ENCODE data around the gene DEPDC7.
"Not testable (repeated sequence)": the region's sequence is repeated elsewhere in the genome, so short reads cannot be mapped to it uniquely, and the experiment has no call there.

The DEPDC7 gene

DNA sequence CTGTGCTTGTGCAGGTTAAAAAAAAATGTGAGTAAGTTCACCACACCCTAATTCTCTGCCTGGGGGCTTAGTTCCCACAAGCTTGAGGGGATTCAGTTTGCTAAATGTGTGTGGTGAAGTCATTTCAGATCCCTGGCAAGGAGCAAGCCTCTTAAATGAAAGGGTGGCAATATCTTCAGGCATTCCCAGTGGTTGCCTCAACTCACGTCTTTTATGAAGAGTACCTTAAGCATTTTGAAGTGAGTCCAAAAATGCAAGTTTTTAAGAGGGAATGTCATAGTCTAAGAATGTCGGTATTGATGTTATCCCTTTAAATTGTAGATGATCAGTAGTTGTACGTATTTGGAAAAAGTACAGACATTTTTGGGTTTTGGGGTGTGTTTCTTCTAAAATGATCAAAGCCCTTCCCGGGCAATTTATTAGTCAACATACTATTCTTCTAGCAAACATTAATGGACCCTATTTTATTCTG is 28.6 kb downstream of the DEPDC7 start:
- TF ChIP-seq CTCF (IDR thresholded peaks at IDR 0.05; ENCODE audit: unreplicated experiment in 3 of 3): no peak
- H3K27me3 Mint-ChIP-seq (ENCODE audit: low read depth): no peaks in the 10 kb centered on the region
- peaks cover 50% of the 10 kb centered on the region for H3K36me3 Mint-ChIP-seq (ENCODE audit: low read depth)
- H3K9me3 Mint-ChIP-seq: no peaks in the 10 kb centered on the region
- H3K4me3 Mint-ChIP-seq: no peak overlapping the region
- peaks cover 11% of the 10 kb centered on the region for H3K4me1 Mint-ChIP-seq
- H3K27ac Mint-ChIP-seq: peak overlapping the region in 1 of 3 experiments; percentile 44

DNA sequence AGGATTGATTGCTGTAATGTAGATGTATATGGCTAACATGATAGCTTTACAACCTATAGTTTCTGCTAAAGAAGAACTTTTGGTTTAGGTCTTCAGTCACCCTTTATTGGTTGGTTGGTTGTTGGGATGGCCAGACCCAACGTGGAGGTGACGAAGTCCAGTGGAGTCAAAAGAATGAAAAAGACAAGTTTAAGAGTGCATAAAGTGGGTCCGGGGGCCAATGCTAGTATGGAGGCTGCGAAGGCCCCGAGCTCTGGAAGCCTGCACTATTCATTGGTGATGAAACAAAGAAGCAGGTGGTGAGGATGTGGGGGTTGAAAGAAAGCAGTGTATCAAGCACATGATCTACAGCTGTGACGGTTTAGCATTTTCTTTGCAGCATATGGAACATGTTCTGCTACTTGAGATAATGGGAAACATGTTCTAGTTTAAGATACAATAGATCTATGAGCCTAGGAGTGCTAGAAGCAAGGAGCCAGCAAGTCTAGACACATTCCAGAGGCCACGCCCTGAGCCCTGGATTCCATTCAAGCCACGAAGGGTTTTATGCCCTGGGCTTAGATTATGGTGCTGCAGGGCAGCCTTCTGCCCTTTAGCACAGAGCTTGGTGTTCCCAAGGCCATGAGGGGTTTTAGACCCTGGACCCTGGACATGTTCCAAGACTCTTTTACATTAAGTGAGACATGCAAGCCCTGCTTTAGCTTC is 30.0 kb downstream of the DEPDC7 start:
- TF ChIP-seq CTCF (IDR thresholded peaks at IDR 0.05; ENCODE audit: unreplicated experiment in 3 of 3): no peak
- H3K36me3 Mint-ChIP-seq (ENCODE audit: low read depth): peaks cover 50% of the 10 kb centered on the region

GRCh38 chr11:33048701-33049100 is 33.0 kb downstream of the DEPDC7 start:
- H3K4me3 Mint-ChIP-seq; H3K4me1 Mint-ChIP-seq; H3K27ac Mint-ChIP-seq; H3K27me3 Mint-ChIP-seq (ENCODE audit: low read depth); H3K9me3 Mint-ChIP-seq: not testable (repeated sequence)
- H3K36me3 Mint-ChIP-seq (ENCODE audit: low read depth): peaks cover 46% of the 10 kb centered on the region

More for the DNA sequence above, 30.0 kb downstream of the DEPDC7 start:
- Mint-ChIP-seq H3K4me3 (no peak overlapping the region), H3K9me3 (no peaks in the 10 kb centered on the region), H3K27me3 (ENCODE audit: low read depth) (no peaks in the 10 kb centered on the region), H3K27ac (no peak overlapping the region), H3K4me1 (peaks cover 5% of the 10 kb centered on the region)

DNA sequence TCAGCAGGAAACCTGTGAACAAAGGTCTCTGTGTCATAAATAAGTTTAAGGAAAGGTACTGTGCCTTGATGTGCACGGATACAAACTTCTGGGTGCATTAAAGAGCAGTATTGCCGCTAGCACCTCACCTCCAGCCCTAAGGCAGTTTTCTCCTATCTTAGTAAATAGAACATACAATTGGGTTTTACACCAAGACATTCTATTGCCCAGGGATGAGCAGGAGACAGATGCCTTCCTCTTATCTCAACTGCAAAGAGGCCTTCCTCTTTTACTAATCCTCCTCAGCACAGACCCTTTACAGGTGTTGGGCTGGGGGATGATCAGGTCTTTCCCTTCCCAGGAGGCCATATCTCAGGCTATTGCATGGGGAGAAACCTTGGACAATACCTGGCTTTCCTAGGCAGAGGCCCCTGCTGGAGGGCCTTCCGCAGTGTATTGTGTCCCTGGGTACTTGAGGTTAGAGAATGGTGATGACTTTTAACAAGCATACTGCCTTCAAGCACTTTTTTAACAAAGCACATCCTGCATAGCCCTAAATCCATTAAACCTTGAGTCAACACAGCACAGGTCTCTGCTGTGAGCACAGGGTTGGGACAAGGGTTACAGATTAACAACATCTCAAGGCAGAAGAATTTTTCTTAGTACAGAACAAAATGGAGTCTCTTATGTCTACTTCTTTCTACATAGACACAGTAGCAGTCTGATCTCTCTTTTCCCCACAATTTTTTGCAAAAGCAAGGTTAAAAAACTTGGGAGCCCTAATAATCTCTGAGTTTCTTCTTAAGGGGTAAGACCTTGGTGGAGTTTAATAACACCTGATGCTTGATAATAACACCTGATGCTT is 34.1 kb downstream of the DEPDC7 start:
- not testable (repeated sequence) for H3K9me3 Mint-ChIP-seq; H3K4me1 Mint-ChIP-seq; H3K27me3 Mint-ChIP-seq (ENCODE audit: low read depth); H3K4me3 Mint-ChIP-seq
- Mint-ChIP-seq H3K36me3 (ENCODE audit: low read depth) (peaks cover 35% of the 10 kb centered on the region), H3K27ac (peak overlapping the region; percentile 35 to 63 (median 62))

DNA sequence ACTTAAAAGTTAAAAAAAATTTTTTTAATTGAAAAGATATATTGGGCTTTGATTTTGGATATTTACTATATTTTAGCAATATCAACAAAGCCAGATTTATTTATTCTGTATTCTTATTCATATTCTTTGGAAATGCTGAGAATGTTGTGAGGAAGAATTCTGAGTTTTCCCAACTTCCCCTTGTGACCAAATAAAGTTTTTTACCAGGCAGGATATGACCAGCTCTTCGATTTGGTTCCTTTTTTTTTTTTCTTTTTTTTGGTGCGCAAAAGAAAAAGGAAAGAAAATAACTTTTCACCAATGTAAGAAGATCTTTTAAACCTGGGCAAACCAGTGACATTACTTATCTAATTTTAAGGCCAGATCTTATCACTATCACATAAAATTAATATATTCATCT is 36.6 kb downstream of the DEPDC7 start:
- Mint-ChIP-seq H3K27ac (no peak overlapping the region), H3K9me3 (no peaks in the 10 kb centered on the region), H3K4me1 (peaks cover 6% of the 10 kb centered on the region), H3K27me3 (ENCODE audit: low read depth) (no peaks in the 10 kb centered on the region), H3K4me3 (no peak overlapping the region), H3K36me3 (ENCODE audit: low read depth) (peaks cover 18% of the 10 kb centered on the region)
- TF ChIP-seq CTCF (IDR thresholded peaks at IDR 0.05; ENCODE audit: unreplicated experiment in 3 of 3): no peak

DNA sequence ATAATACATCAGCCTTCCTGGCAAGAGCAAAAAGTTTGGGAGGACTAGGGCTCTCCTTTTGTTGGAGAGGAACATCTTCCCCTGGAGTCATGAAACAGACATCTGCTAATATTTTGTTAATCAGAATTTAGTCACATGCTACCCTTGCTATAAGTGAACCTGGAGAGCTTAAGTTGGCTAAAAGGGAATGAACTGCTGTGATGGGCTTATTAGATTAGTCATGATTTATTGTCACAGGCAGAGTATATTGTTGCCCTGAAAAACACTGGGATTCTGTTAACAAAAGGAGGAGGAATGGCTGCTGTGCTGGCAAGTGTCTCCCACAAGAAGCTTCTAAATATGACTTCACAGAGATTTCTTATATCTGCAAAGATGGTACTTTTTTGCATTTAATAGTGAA is 39.7 kb downstream of the DEPDC7 start:
- H3K27me3 Mint-ChIP-seq (ENCODE audit: low read depth): no peaks in the 10 kb centered on the region
- no peaks in the 10 kb centered on the region for H3K9me3 Mint-ChIP-seq
- H3K4me1 Mint-ChIP-seq: peaks cover 17% of the 10 kb centered on the region
- no peak overlapping the region for H3K27ac Mint-ChIP-seq
- no peak for TF ChIP-seq CTCF (IDR thresholded peaks at IDR 0.05; ENCODE audit: unreplicated experiment in 3 of 3)
- peaks cover 20% of the 10 kb centered on the region for H3K36me3 Mint-ChIP-seq (ENCODE audit: low read depth)
- no peak overlapping the region for H3K4me3 Mint-ChIP-seq
